H1 (cell line): Measurements from ENCODE around the gene MAML1. TPM values are rescaled to one million over a fixed set of nuclear protein-coding genes. Genes with fewer than 3 reads are reported as not detected.

Experiments used
- CTCF ChIA-PET: fragments of 300-600 bp; sonication (Branson Sonifier 250); formaldehyde crosslinking; loops from one replicate; lab custom pipeline; 2021; ENCODE audit not compliant: partially characterized antibody; lab: Charles Lee
- POLR2A ChIA-PET: fragments of 300-600 bp; sonication (Branson Sonifier 250); formaldehyde crosslinking; loops from one replicate; lab custom pipeline; 2021; ENCODE audit warnings: inconsistent platforms; ENCODE audit not compliant: partially characterized antibody; lab: Charles Lee
- DNase-seq, 2 experiments: peaks; one replicate each; pipeline versions ENCODE4 v3.0.0 to v3.0.0-alpha.2; 2010 to 2022; ENCODE audit warnings: low spot score in 2 of 2, low read depth in 1 of 2, mixed read lengths in 1 of 2
- FAIRE-seq: peaks from 2 replicates; lab custom pipeline; 2011; peaks lifted over from hg19 to GRCh38; lab: Jason Lieb, UNC
- H2AFZ ChIP-seq: 2 replicates; pipeline ENCODE4 v1.8.1; 2012; ENCODE audit warnings: low read length, inconsistent platforms
- H2AK5ac ChIP-seq: 2 replicates; pipeline ENCODE4 v1.6.1; 2013; ENCODE audit warnings: low read depth, low read length
- H2BK120ac ChIP-seq: replicated peaks from 2 replicates; pipeline ENCODE3; 2013; ENCODE audit warnings: low read depth, low read length, inconsistent platforms
- H2BK12ac ChIP-seq: 2 replicates; pipeline ENCODE4 v1.6.1; 2013; ENCODE audit warnings: low read depth, low read length
- H2BK15ac ChIP-seq: 2 replicates; pipeline ENCODE4 v1.6.1; 2013; ENCODE audit warnings: low read length
- H2BK20ac ChIP-seq: 2 replicates; pipeline ENCODE4 v1.6.1; 2013; ENCODE audit warnings: low read length
- H2BK5ac ChIP-seq: 2 replicates; pipeline ENCODE4 v1.6.1; 2013; ENCODE audit warnings: low read depth, low read length
- H3K14ac ChIP-seq: 2 replicates; pipeline ENCODE4 v1.6.1; 2013; ENCODE audit warnings: inconsistent platforms; ENCODE audit not compliant: insufficient read length
- H3K18ac ChIP-seq: 2 replicates; pipeline ENCODE4 v1.6.1; 2013; ENCODE audit warnings: low read length; ENCODE audit errors: extremely low read depth
- H3K23ac ChIP-seq: 2 replicates; pipeline ENCODE4 v1.6.1; 2013; ENCODE audit warnings: inconsistent platforms; ENCODE audit not compliant: insufficient read length
- H3K23me2 ChIP-seq: 2 replicates; pipeline ENCODE4 v1.6.1; 2013; ENCODE audit warnings: low read depth, low read length
- H3K27ac ChIP-seq: 2 replicates; pipeline ENCODE4 v1.6.1; 2011; ENCODE audit warnings: low read depth, low read length, inconsistent platforms
- H3K27me3 ChIP-seq, 4 experiments: replicated peaks in 1 of 4; 1 replicate in 1 of 4; 2 replicates in 3 of 4; pipeline versions ENCODE4 v1.6.1 to v1.8.1; 2011 to 2013; ENCODE audit warnings: low read length in 3 of 4, mild to moderate bottlenecking in 3 of 4, inconsistent platforms in 2 of 4, mixed read lengths in 2 of 4, moderate library complexity in 1 of 4; ENCODE audit not compliant: control insufficient read depth in 3 of 4, insufficient read depth in 3 of 4; ENCODE audit errors: extremely low read depth in 1 of 4
- H3K36me3 ChIP-seq, 4 experiments: 2 replicates each; pipeline versions ENCODE4 v1.6.1 to v1.8.1; 2011 to 2013; ENCODE audit warnings: mild to moderate bottlenecking in 4 of 4, low read length in 3 of 4, moderate library complexity in 2 of 4, control low read depth in 1 of 4, inconsistent platforms in 1 of 4; ENCODE audit not compliant: insufficient read depth in 4 of 4, control insufficient read depth in 2 of 4
- H3K4ac ChIP-seq: replicated peaks from 2 replicates; pipeline ENCODE3; 2013; ENCODE audit warnings: low read length, low read depth, mixed read lengths, inconsistent platforms; ENCODE audit not compliant: insufficient read length
- H3K4me1 ChIP-seq, 4 experiments: replicated peaks in 1 of 4; 1 replicate in 1 of 4; 2 replicates in 3 of 4; pipeline versions ENCODE4 v1.6.1 to v1.8.1; 2011 to 2013; ENCODE audit warnings: low read length in 3 of 4, inconsistent platforms in 2 of 4, mixed read lengths in 1 of 4; ENCODE audit not compliant: insufficient read depth in 4 of 4, control insufficient read depth in 3 of 4
- H3K4me2 ChIP-seq, 2 experiments: 2 replicates each; pipeline versions ENCODE4 v1.6.1 to v1.8.1; 2011 to 2013; ENCODE audit warnings: low read depth in 2 of 2, low read length in 2 of 2, control low read depth in 1 of 2, inconsistent platforms in 1 of 2, mild to moderate bottlenecking in 1 of 2; ENCODE audit not compliant: insufficient read depth in 1 of 2
- H3K4me3 ChIP-seq, 4 experiments: fragments of 200-600, 300-600 bp in 1 of 4; sonication (generic), shearing (Covaris generic), sonication (Bioruptor Twin) in 1 of 4; 2 replicates each; pipeline versions ENCODE4 v1.5.1 to v1.8.1; 2011 to 2016; ENCODE audit warnings: low read length in 4 of 4, low read depth in 3 of 4, control low read depth in 2 of 4, inconsistent platforms in 2 of 4, mild to moderate bottlenecking in 2 of 4, mixed read lengths in 1 of 4, moderate library complexity in 1 of 4; ENCODE audit not compliant: insufficient read depth in 2 of 4; ENCODE audit errors: extremely low read depth in 1 of 4
- H3K56ac ChIP-seq: replicated peaks from 2 replicates; pipeline ENCODE3; 2013; ENCODE audit warnings: low read depth, mild to moderate bottlenecking, mixed read lengths, low read length, inconsistent platforms; ENCODE audit not compliant: insufficient read length
- H3K79me1 ChIP-seq: 2 replicates; pipeline ENCODE4 v1.6.1; 2013; ENCODE audit warnings: low read depth, low read length, control low read depth
- H3K79me2 ChIP-seq, 2 experiments: 2 replicates each; pipeline versions ENCODE4 v1.6.1 to v1.8.1; 2012 to 2013; ENCODE audit warnings: low read length in 2 of 2, mild to moderate bottlenecking in 2 of 2, inconsistent platforms in 1 of 2; ENCODE audit not compliant: insufficient read depth in 2 of 2, control insufficient read depth in 1 of 2
- H3K9ac ChIP-seq, 4 experiments: replicated peaks in 1 of 4; 1 replicate in 1 of 4; 2 replicates in 3 of 4; pipeline versions ENCODE4 v1.6.1 to v1.8.1; 2011 to 2013; ENCODE audit warnings: low read depth in 3 of 4, low read length in 3 of 4, control low read depth in 2 of 4, mild to moderate bottlenecking in 2 of 4, moderate library complexity in 2 of 4, inconsistent platforms in 1 of 4; ENCODE audit errors: extremely low read depth in 1 of 4
- H3K9me3 ChIP-seq, 2 experiments: 2 replicates each; pipeline versions ENCODE4 v1.6.1 to v1.8.1; 2012 to 2013; ENCODE audit warnings: mild to moderate bottlenecking in 2 of 2, moderate library complexity in 2 of 2, control low read depth in 1 of 2, inconsistent platforms in 1 of 2, low read depth in 1 of 2, low read length in 1 of 2, mixed read lengths in 1 of 2; ENCODE audit not compliant: insufficient read depth in 2 of 2
- H4K20me1 ChIP-seq, 2 experiments: replicated peaks in 1 of 2; 2 replicates each; pipeline versions ENCODE3 to v1.8.1; 2011 to 2013; ENCODE audit warnings: inconsistent platforms in 2 of 2, low read length in 2 of 2, mild to moderate bottlenecking in 1 of 2; ENCODE audit not compliant: insufficient read depth in 2 of 2, control insufficient read depth in 1 of 2
- H4K5ac ChIP-seq: 2 replicates; pipeline ENCODE4 v1.6.1; 2013; ENCODE audit warnings: low read length, low read depth, mixed read lengths, inconsistent platforms; ENCODE audit not compliant: insufficient read length
- H4K8ac ChIP-seq: 2 replicates; pipeline ENCODE4 v1.8.0; 2013; ENCODE audit warnings: mild to moderate bottlenecking, moderate library complexity, low read length, inconsistent platforms; ENCODE audit not compliant: insufficient read depth; ENCODE audit errors: extremely low read depth
- H4K91ac ChIP-seq: replicated peaks from 2 replicates; pipeline ENCODE3; 2013; ENCODE audit warnings: low read length, mixed read lengths, inconsistent platforms; ENCODE audit not compliant: insufficient read length
- E2F6 ChIP-seq: IDR thresholded peaks from 2 replicates; pipeline ENCODE4 v1.6.1; 2012; ENCODE audit warnings: inconsistent platforms
- EGR1 ChIP-seq: IDR thresholded peaks from 2 replicates; pipeline ENCODE4 v1.6.1; 2011; ENCODE audit warnings: low read depth, low read length, borderline replicate concordance
- EZH2 ChIP-seq: fragments of 200-600 bp; sonication (generic); IDR thresholded peaks from 2 replicates; pipeline ENCODE4 v1.7.1; 2012; ENCODE audit warnings: low read depth, mild to moderate bottlenecking, moderate library complexity, low read length, inconsistent platforms; ENCODE audit not compliant: severe bottlenecking
- PHF8 ChIP-seq: fragments of 200-600 bp; sonication (generic); conservative IDR thresholded peaks from 2 replicates; pipeline ENCODE4 v1.7.1; 2012; ENCODE audit warnings: low read depth, mild to moderate bottlenecking, inconsistent platforms, low read length, moderate library complexity
- SIX5 ChIP-seq: IDR thresholded peaks from 2 replicates; pipeline ENCODE4 v1.6.1; 2011; ENCODE audit warnings: mild to moderate bottlenecking, low read depth, low read length
- SUZ12 ChIP-seq: fragments of 200-600 bp; sonication (generic); IDR thresholded peaks from 2 replicates; pipeline ENCODE4 v1.6.1; 2012; ENCODE audit warnings: mild to moderate bottlenecking, inconsistent platforms, low read length, moderate library complexity, mixed read lengths
- TBP ChIP-seq: IDR thresholded peaks from 2 replicates; pipeline ENCODE4 v1.6.1; 2011; ENCODE audit warnings: low read depth, low read length, improper control_type of control experiment
- TCF12 ChIP-seq: IDR thresholded peaks from 2 replicates; pipeline ENCODE4 v1.6.1; 2011; ENCODE audit warnings: low read depth, mild to moderate bottlenecking, low read length
- WGBS, 2 experiments: shearing (Covaris generic) in 1 of 2; methylation state at CpG; one replicate each; pipeline versions ENCODE4 v1.1.6 to v1.1.7; 2013 to 2015; ENCODE audit warnings: low lambda C conversion rate in 2 of 2, mixed read lengths in 2 of 2, inconsistent platforms in 1 of 2, low coverage in 1 of 2, missing lambda C conversion rate in 1 of 2; ENCODE audit not compliant: insufficient replicate concordance in 2 of 2, insufficient coverage in 1 of 2, insufficient read length in 1 of 2; ENCODE audit errors: extremely low coverage in 1 of 2, missing lambda C conversion rate in 1 of 2; 5-methylcytosine and 5-hydroxymethylcytosine counted together
- polyA plus RNA-seq, 7 experiments: library from polyadenylated mRNA; depleted of rRNA in 3 of 7; stranded (reverse) in 5 of 7; unstranded in 2 of 7; fragments of >200 nt in 5 of 7; fragments of 200-250 nt in 2 of 7; gene quantifications; 1 replicate in 5 of 7; 2 replicates in 1 of 7; 4 replicates in 1 of 7; pipeline versions ENCODE4 v1.2.1 to v1.2.3, GENCODE V29; 2011 to 2013; ENCODE audit warnings: missing spikeins in 2 of 7, mixed read lengths in 2 of 7
- total RNA-seq: library from RNA; stranded (reverse); fragmentation: NEBNext Ultra II Directional; extraction: Animal tissue kit (Norgen Biotek cat#: 25700); gene quantifications from 2 replicates; pipeline ENCODE4 v1.2.1, GENCODE V29; 2021

The MAML1 gene
- total and polyA plus RNA-seq, 2 of the 8 experiments (the other 6 are each of a cell fraction or from before 2014, with no cell fraction given), result 17.1 to 41.9 TPM

- WGBS, 2 experiments, result 62% methylated on average over 9 of the region's 9 CpGs; no CpG with 5 or more reads in 1 of the 2 experiments
- Histone ChIP-seq H2BK120ac (no peak overlapping the region), H3K23me2 (peaks cover 10% of the 10 kb centered on the region; the same call in 1 of the 2 replicates), H2BK15ac (peak overlapping the region; percentile 98; the same call in 1 of the 2 replicates), H3K9ac (peak overlapping the region in 1 of 4 experiments; percentile 13; a peak in 1 of 7 replicates), H3K4me1 (peaks cover 0 to 32% (median 30%) of the 10 kb centered on the region in 4 experiments; a peak in 6 of 7 replicates), H2BK12ac (peak overlapping the region; percentile 50; the same call in 1 of the 2 replicates), H2AK5ac (no peak overlapping the region), H4K20me1 (peaks cover 8 to 23% of the 10 kb centered on the region in 2 experiments), H3K9me3 (no peaks in the 10 kb centered on the region), H3K79me1 (peaks cover 11% of the 10 kb centered on the region), H2BK20ac (no peak overlapping the region), H3K4me2 (peak overlapping the region; percentile 75 to 82), H3K4me3 (peak overlapping the region; percentile 58 to 78 (median 66)), H3K56ac (peak overlapping the region; percentile 30), H4K8ac (no peak overlapping the region), H3K36me3 (peaks cover 0 to 5% (median 1%) of the 10 kb centered on the region in 4 experiments; a peak in 5 of 8 replicates), H3K18ac (no peak overlapping the region; the same call in 1 of the 2 replicates), H3K23ac (no peak overlapping the region), H3K27ac (no peak overlapping the region), H3K14ac (no peak overlapping the region), H2BK5ac (no peak overlapping the region; the same call in 1 of the 2 replicates), H4K91ac (peak overlapping the region; percentile 84), H3K79me2 (peaks cover 0 to 22% of the 10 kb centered on the region in 2 experiments; a peak in 2 of 4 replicates), H3K27me3 (no peaks in the 10 kb centered on the region), H3K4ac (peak overlapping the region; percentile 65), H4K5ac (peak overlapping the region; percentile 4), H2AFZ (no peak overlapping the region)
- POLR2A ChIA-PET, result interaction anchor here (0.8 to 16.9 kb wide), 4 partner anchors 9 to 33 kb away, joined by 3 to 207 read pairs (median 24); partner anchors contain the start of genes LTC4S and SQSTM1
- CTCF ChIA-PET, result interaction anchor here (0.9 to 1.2 kb wide), 4 partner anchors 8 to 52 kb away, joined by 3 to 4 read pairs (median 4); partner anchors contain the start of gene SQSTM1
- no peak for DNase-seq
- FAIRE-seq, result no peak
- no peak for TF ChIP-seq EZH2
- no peak for TF ChIP-seq EGR1
- TF ChIP-seq SIX5, result no peak
- TF ChIP-seq TCF12, result no peak
- no peak for TF ChIP-seq E2F6
- no peak for TF ChIP-seq TBP
- TF ChIP-seq SUZ12, result no peak
- no peak for TF ChIP-seq PHF8
These were observed 72.5 kb downstream of the MAML1 start for GRCh38 chr5:179805070-179805528.
